HEK293 (cell line): ENCODE data around the gene ZNF316.

Experiments
- CTCF ChIP-seq: fragments of 450-650 bp; formaldehyde crosslinking; IDR thresholded peaks from 2 replicates; pipeline ENCODE4 v1.5.1; 2016; ENCODE audit warnings: missing biosample characterization, missing genetic modification characterization
- INSM2 ChIP-seq: fragments of 450-650 bp; formaldehyde crosslinking; IDR thresholded peaks from 2 replicates; pipeline ENCODE4 v1.5.1; 2016; ENCODE audit warnings: missing biosample characterization, missing genetic modification characterization
- PATZ1 ChIP-seq: fragments of 450-650 bp; formaldehyde crosslinking; IDR thresholded peaks from 2 replicates; pipeline ENCODE4 v1.5.1; 2016; ENCODE audit warnings: missing biosample characterization, missing genetic modification characterization
- TCF7L2 ChIP-seq: IDR thresholded peaks from 2 replicates; pipeline ENCODE4 v1.6.1; 2011; ENCODE audit warnings: low read depth, mild to moderate bottlenecking, inconsistent platforms, low read length, moderate library complexity, borderline replicate concordance
- YY1 ChIP-seq: fragments of 450-650 bp; formaldehyde crosslinking; IDR thresholded peaks from 2 replicates; pipeline ENCODE4 v1.5.1; 2018; ENCODE audit warnings: missing biosample characterization, missing genetic modification characterization
- ZBTB7A ChIP-seq: fragments of 450-650 bp; formaldehyde crosslinking; IDR thresholded peaks from 2 replicates; pipeline ENCODE4 v1.5.1; 2016; ENCODE audit warnings: low read depth, missing biosample characterization, missing genetic modification characterization
- ZBTB8A ChIP-seq: fragments of 450-650 bp; formaldehyde crosslinking; IDR thresholded peaks from 2 replicates; pipeline ENCODE4 v1.5.1; 2016; ENCODE audit warnings: missing biosample characterization, missing genetic modification characterization
- ZNF707 ChIP-seq: fragments of 450-650 bp; formaldehyde crosslinking; IDR thresholded peaks from 2 replicates; pipeline ENCODE4 v1.5.1; 2016; ENCODE audit warnings: missing biosample characterization, missing genetic modification characterization
- ZNF843 ChIP-seq: fragments of 450-650 bp; formaldehyde crosslinking; IDR thresholded peaks from 2 replicates; pipeline ENCODE4 v1.5.1; 2016; ENCODE audit warnings: missing biosample characterization, missing genetic modification characterization
- TF ChIP-seq, protein P1 (sequence below): fragments of 450-650 bp; formaldehyde crosslinking; IDR thresholded peaks from 2 replicates; pipeline ENCODE4 v1.5.1; 2016; ENCODE audit warnings: missing biosample characterization, missing genetic modification characterization
- TF ChIP-seq, protein P2 (sequence below): fragments of 450-650 bp; IDR thresholded peaks from 2 replicates; pipeline ENCODE4 v1.5.1; 2018; ENCODE audit warnings: missing biosample characterization, missing genetic modification characterization
- TF ChIP-seq, protein P3 (sequence below): fragments of 450-650 bp; formaldehyde crosslinking; conservative IDR thresholded peaks from 2 replicates; pipeline ENCODE4 v1.5.1; 2016; ENCODE audit warnings: low read depth, missing biosample characterization, missing genetic modification characterization

- TF ChIP-seq CTCF (tag by site-specific recombination) (no peak), ZNF843 (tag by site-specific recombination) (no peak), YY1 (tag by site-specific recombination) (no peak), ZBTB7A (tag by site-specific recombination) (no peak), ZNF707 (no peak), ZBTB8A (tag by site-specific recombination) (no peak), TCF7L2 (no peak), PATZ1 (tag by site-specific recombination) (no peak), INSM2 (no peak)
- TF ChIP-seq, protein P1, sequence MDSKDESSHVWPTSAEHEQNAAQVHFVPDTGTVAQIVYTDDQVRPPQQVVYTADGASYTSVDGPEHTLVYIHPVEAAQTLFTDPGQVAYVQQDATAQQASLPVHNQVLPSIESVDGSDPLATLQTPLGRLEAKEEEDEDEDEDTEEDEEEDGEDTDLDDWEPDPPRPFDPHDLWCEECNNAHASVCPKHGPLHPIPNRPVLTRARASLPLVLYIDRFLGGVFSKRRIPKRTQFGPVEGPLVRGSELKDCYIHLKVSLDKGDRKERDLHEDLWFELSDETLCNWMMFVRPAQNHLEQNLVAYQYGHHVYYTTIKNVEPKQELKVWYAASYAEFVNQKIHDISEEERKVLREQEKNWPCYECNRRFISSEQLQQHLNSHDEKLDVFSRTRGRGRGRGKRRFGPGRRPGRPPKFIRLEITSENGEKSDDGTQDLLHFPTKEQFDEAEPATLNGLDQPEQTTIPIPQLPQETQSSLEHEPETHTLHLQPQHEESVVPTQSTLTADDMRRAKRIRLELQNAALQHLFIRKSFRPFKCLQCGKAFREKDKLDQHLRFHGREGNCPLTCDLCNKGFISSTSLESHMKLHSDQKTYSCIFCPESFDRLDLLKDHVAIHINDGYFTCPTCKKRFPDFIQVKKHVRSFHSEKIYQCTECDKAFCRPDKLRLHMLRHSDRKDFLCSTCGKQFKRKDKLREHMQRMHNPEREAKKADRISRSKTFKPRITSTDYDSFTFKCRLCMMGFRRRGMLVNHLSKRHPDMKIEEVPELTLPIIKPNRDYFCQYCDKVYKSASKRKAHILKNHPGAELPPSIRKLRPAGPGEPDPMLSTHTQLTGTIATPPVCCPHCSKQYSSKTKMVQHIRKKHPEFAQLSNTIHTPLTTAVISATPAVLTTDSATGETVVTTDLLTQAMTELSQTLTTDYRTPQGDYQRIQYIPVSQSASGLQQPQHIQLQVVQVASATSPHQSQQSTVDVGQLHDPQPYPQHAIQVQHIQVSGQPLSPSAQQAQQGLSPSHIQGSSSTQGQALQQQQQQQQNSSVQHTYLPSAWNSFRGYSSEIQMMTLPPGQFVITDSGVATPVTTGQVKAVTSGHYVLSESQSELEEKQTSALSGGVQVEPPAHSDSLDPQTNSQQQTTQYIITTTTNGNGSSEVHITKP (tag by site-specific recombination), result no peak
- TF ChIP-seq, protein P2, sequence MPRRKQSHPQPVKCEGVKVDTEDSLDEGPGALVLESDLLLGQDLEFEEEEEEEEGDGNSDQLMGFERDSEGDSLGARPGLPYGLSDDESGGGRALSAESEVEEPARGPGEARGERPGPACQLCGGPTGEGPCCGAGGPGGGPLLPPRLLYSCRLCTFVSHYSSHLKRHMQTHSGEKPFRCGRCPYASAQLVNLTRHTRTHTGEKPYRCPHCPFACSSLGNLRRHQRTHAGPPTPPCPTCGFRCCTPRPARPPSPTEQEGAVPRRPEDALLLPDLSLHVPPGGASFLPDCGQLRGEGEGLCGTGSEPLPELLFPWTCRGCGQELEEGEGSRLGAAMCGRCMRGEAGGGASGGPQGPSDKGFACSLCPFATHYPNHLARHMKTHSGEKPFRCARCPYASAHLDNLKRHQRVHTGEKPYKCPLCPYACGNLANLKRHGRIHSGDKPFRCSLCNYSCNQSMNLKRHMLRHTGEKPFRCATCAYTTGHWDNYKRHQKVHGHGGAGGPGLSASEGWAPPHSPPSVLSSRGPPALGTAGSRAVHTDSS (tag by site-specific recombination), result no peak
- TF ChIP-seq, protein P3, sequence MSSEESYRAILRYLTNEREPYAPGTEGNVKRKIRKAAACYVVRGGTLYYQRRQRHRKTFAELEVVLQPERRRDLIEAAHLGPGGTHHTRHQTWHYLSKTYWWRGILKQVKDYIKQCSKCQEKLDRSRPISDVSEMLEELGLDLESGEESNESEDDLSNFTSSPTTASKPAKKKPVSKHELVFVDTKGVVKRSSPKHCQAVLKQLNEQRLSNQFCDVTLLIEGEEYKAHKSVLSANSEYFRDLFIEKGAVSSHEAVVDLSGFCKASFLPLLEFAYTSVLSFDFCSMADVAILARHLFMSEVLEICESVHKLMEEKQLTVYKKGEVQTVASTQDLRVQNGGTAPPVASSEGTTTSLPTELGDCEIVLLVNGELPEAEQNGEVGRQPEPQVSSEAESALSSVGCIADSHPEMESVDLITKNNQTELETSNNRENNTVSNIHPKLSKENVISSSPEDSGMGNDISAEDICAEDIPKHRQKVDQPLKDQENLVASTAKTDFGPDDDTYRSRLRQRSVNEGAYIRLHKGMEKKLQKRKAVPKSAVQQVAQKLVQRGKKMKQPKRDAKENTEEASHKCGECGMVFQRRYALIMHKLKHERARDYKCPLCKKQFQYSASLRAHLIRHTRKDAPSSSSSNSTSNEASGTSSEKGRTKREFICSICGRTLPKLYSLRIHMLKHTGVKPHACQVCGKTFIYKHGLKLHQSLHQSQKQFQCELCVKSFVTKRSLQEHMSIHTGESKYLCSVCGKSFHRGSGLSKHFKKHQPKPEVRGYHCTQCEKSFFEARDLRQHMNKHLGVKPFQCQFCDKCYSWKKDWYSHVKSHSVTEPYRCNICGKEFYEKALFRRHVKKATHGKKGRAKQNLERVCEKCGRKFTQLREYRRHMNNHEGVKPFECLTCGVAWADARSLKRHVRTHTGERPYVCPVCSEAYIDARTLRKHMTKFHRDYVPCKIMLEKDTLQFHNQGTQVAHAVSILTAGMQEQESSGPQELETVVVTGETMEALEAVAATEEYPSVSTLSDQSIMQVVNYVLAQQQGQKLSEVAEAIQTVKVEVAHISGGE (tag by site-specific recombination), result no peak
These were observed 5.2 kb downstream of the ZNF316 start for GRCh38 chr7:6642239-6642839.
